Cardiac muscle cell (in vitro differentiated cells and primary cell): ENCODE data around the gene TKT. TPM values are rescaled to one million over a fixed set of nuclear protein-coding genes. Genes with fewer than 3 reads are reported as not detected.

Experiments
- DNase-seq, 2 donors: peaks; one replicate each; pipeline versions ENCODE4 v3.0.0 to v3.0.0-alpha.2; 2010 to 2017; ENCODE audit warnings: low read depth in 1 of 2, low spot score in 1 of 2
- H3K27ac ChIP-seq: fragments of 200-600 bp; sonication (generic); 2 replicates; pipeline ENCODE4 v1.5.1; 2016
- H3K27me3 ChIP-seq: fragments of 200-600 bp; sonication (generic); 2 replicates; pipeline ENCODE4 v1.6.0; 2016; ENCODE audit warnings: control low read depth
- H3K36me3 ChIP-seq: fragments of 200-600 bp; sonication (generic); 2 replicates; pipeline ENCODE4 v1.5.1; 2016; ENCODE audit warnings: control low read depth
- H3K4me1 ChIP-seq: fragments of 200-600 bp; sonication (generic); 2 replicates; pipeline ENCODE4 v1.8.1; 2017; ENCODE audit warnings: low read depth, mild to moderate bottlenecking, mixed run types
- H3K4me3 ChIP-seq: fragments of 200-600 bp; sonication (generic); 2 replicates; pipeline ENCODE4 v1.5.1; 2016; ENCODE audit warnings: mild to moderate bottlenecking
- H3K9me3 ChIP-seq: fragments of 200-600 bp; sonication (generic); 2 replicates; pipeline ENCODE4 v1.5.1; 2017; ENCODE audit warnings: low read depth, mild to moderate bottlenecking, control low read depth
- CTCF ChIP-seq: IDR thresholded peaks from 2 replicates; pipeline ENCODE4 v1.5.1; 2012; ENCODE audit warnings: low read depth, mild to moderate bottlenecking, low read length
- polyA plus RNA-seq: library from polyadenylated mRNA; unstranded; fragments of >200 nt; fragmentation: Nextera tagmentation; extraction: Ambion mirVana; gene quantifications from 2 replicates; pipeline ENCODE4 v1.2.1, GENCODE V29; 2016
- total RNA-seq: library from RNA; depleted of rRNA; stranded (reverse); fragments of >200 nt; gene quantifications from 2 replicates; pipeline ENCODE4 v1.2.3, GENCODE V29; 2016

TKT gene
- total and polyA plus RNA-seq, 2 experiments from 2014 or later = 70.9 to 119 TPM

- TF ChIP-seq CTCF = no peak
- no peaks in the 10 kb centered on the region for H3K9me3 ChIP-seq
- H3K4me3 ChIP-seq = no peak overlapping the region
- DNase-seq = no peak
- H3K36me3 ChIP-seq = no peaks in the 10 kb centered on the region
- H3K27ac ChIP-seq = no peak overlapping the region
- no peaks in the 10 kb centered on the region for H3K4me1 ChIP-seq
- no peaks in the 10 kb centered on the region for H3K27me3 ChIP-seq
These were observed 71.1 kb downstream of the TKT start for GRCh38 chr3:53184701-53185100.

- Histone ChIP-seq H3K9me3 (no peaks in the 10 kb centered on the region), H3K27ac (no peak overlapping the region), H3K4me1 (no peaks in the 10 kb centered on the region), H3K27me3 (no peaks in the 10 kb centered on the region), H3K36me3 (no peaks in the 10 kb centered on the region), H3K4me3 (no peak overlapping the region)
- no peak for TF ChIP-seq CTCF
- no peak for DNase-seq
These were observed 72.3 kb downstream of the TKT start for GRCh38 chr3:53183514-53183913.

GRCh38 chr3:53182764-53183355 is 73.0 kb downstream of the TKT start:
- Histone ChIP-seq H3K9me3 (no peaks in the 10 kb centered on the region), H3K36me3 (no peaks in the 10 kb centered on the region), H3K27me3 (no peaks in the 10 kb centered on the region), H3K4me3 (no peak overlapping the region), H3K27ac (no peak overlapping the region), H3K4me1 (no peaks in the 10 kb centered on the region)
- no peak for TF ChIP-seq CTCF
- DNase-seq = no peak

GRCh38 chr3:53181528-53181927 is 74.3 kb downstream of the TKT start:
- no peak overlapping the region for H3K27ac ChIP-seq
- H3K27me3 ChIP-seq = peaks cover under 1% of the 10 kb centered on the region
- no peak for TF ChIP-seq CTCF
- H3K9me3 ChIP-seq = no peaks in the 10 kb centered on the region
- no peaks in the 10 kb centered on the region for H3K4me1 ChIP-seq
- no peak overlapping the region for H3K4me3 ChIP-seq
- no peaks in the 10 kb centered on the region for H3K36me3 ChIP-seq
- no peak for DNase-seq

GRCh38 chr3:53181024-53181371 is 74.8 kb downstream of the TKT start:
- DNase-seq = no peak
- H3K27ac ChIP-seq = no peak overlapping the region
- no peaks in the 10 kb centered on the region for H3K9me3 ChIP-seq
- H3K4me3 ChIP-seq = no peak overlapping the region
- no peak for TF ChIP-seq CTCF
- H3K36me3 ChIP-seq = no peaks in the 10 kb centered on the region
- no peaks in the 10 kb centered on the region for H3K4me1 ChIP-seq
- H3K27me3 ChIP-seq = peaks cover 5% of the 10 kb centered on the region
